ENCODE results near the gene H3-3A.
A peak's percentile ranks its signal among the peaks of the same experiment; 100 is the strongest.
"Not testable (repeated sequence)": the region's sequence is repeated elsewhere in the genome, so short reads cannot be mapped to it uniquely, and the experiment has no call there.

H3-3A gene

DNA sequence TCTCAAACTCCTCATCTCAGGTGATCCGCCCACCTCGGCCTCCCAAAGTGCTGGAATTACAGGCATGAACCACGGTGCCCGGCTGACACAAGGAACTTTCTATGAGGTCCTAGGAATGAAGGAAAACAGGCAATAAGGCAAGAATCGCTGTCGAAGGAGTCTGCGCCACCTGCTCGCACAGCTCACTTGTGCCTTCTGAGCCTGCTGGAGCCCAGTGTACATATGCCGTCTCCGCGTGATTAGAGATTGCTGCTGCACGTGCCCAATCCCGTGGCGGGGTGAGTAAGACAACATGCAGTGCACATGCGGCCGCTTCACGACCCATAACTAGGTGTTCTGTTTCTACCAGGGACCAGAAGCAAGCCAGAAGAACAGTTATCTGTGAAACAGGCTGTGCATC is 24.3 kb downstream of the H3-3A start:
- DNase-seq: no peak

DNA sequence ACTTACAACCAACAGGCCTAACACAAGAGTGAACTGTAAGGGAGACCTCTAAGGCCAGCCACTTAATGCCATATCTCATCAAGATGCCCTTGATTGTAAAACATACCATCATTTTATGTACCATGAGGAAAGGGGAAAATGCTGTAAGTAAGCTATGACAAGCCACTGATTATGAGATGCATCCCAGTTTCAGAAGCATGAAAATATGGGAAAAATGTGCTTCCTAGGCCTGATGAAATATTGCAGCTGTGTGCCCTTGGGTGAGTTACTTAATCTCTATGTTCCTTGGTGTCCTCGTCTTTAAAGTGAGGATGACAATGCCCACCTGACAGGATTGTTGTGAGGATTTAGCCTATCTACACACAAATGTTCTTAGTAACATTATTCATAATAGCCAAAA is 28.9 kb downstream of the H3-3A start:
- no peak for DNase-seq

DNA sequence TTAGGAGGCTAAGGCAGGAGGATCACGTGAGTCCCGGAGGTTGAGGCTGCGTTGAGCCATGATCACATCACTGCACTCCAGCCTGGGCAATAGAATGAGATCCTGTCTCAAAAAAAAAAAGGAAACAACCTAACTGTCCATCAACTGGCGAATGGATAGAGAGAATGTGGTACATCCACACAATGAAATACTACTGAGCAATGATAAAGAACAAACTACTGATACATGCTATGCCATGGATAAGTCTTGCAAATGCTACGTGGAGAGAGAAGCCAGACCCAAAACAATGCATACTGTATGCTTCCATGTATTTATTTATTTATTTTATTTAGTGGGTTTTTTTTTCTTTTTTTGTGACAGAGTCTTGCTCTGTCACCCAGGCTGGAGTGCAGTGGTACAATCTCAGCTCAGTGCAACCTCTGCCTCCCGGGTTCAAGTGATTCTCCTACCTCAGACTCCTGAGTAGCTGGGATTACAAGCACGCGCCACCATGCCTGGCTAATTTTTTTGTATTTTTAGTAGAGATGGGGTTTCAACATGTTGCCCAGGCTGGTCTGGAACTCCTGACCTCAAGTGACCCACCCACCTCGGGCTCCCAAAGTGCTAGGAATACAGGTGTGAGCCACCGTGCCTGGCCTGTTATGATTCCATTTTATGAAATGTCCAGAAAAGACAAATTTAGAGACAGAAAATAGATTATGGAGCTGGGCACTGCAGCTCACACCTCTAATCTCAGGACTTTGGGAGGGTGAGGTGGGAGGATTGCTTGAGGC is 29.7 kb downstream of the H3-3A start:
- DNase-seq: not testable (repeated sequence)

GRCh38 chr1:226092965-226093364 is 30.4 kb downstream of the H3-3A start:
- DNase-seq: no peak

GRCh38 chr1:226093621-226094020 is 31.1 kb downstream of the H3-3A start:
- no peak for DNase-seq

DNA sequence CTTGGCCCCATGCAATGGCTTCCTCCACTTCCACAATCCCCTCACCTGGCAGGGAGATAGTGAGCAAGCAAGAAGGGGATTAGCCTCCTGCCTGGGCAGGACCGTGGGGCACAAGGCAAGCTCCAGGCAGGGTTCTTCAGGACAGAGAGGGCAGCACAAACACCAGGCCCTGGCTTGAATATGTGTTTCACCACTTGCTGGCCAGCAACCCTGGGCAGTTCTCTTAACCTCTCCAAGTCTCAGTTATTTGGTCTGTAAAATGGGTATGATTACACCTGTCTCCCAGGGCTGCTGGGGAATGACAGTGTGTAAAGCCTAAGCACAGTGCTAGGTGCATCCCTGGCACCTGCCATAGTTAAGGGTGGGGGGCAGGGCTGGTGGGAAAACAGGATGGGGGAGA is 31.9 kb downstream of the H3-3A start:
- DNase-seq: no peak

DNA sequence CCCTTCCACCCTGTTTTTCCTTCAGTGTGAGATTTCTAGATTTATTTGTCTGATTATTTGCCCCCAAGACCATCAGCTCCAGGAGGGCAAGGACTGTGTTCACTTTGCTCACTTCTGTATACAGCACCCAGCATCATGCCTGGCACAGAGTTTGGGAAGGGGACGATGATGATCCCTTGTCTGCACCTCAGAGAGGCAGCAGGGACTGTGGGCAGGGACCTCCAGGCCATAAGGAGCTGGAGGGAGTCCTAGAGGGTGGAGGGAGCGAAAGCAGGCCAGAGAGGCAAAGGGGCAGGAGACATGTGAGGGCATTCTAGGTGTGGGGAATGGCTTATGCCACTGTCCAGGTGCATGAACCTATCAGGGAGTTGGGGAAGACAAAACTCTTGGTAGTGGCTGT is 32.8 kb downstream of the H3-3A start:
- DNase-seq: no peak

DNA sequence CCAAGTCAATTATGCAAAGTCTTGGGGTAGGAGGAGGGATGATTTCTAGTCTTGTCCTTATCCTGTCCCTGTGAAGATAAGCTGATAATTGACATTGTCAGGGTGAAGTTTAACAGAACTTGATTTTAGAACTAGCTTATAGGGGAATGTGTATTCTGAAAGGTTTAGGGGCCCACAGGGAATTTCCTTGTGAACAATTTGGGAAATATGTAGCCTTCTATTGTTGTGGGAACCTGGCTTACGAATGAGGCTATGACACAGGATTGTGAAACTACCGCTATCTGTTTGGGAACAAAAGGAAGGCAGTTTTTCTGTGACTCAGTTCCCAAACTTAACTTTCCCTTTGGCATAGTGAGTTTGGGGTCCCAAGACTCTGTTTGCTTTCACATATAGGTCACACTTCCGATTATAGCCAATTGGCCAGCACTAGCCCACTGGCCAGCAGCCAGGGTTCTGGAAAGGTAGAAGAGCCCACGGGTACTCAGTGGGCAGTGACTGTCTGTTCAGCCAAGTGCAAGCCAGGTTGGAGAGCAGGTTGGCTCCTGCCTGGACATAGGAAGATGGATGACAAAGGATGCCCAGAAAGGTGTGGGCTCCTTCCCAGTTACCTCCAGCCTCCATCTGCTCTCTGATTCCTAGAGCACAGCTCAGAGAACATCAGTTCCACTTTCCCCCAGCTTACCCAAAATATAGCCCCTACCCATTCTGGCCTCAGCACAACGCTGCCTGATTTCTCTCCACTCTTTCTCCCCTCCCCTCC is 35.5 kb downstream of the H3-3A start:
- no peak for DNase-seq

GRCh38 chr1:226098870-226099835 is 36.6 kb downstream of the H3-3A start:
- DNase-seq: no peak

DNA sequence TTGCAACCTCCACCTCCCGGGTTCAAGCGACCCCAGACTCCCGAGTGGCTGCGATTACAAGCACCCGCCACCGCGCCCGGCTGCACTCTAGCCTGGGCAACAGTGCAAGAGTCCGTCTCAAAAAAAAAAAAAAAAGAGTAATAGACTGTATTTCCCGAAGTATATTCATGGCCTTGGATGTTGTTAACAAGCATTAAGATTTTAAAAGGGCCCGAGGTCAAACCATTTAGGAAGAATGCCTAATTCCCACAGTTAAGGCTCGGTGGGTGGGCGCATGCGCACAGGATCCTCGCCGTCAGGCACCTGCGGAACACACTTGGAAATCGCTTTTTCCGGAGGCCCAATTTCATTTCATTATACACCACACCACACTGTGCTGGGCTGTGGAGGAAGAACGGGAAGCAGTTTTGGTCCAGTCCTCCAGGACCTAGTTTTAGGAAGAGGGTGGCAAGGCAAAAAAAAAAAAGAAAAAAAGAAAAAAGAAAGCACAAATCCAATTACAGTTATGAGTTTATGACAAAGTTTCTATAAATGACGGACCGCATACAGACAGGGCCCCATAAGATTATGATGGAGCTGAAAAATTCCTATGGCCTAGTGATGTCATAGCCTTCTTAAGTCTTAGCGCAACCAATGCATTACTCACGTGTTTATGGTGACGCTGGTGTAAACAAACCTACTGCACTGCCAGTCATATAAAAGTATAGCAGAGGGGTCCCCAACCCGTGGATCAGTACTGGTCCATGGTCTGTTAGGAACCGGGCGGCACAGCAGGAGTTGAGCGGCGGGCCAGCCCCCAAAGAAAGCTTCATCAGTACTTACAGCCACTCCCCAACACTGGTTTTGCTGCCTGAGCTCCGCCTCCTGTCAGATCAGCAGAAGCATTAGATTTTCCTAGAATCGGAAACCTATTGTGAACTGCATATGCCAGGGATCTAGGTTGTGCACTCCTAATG is 38.2 kb downstream of the H3-3A start:
- DNase-seq: no peak

DNA sequence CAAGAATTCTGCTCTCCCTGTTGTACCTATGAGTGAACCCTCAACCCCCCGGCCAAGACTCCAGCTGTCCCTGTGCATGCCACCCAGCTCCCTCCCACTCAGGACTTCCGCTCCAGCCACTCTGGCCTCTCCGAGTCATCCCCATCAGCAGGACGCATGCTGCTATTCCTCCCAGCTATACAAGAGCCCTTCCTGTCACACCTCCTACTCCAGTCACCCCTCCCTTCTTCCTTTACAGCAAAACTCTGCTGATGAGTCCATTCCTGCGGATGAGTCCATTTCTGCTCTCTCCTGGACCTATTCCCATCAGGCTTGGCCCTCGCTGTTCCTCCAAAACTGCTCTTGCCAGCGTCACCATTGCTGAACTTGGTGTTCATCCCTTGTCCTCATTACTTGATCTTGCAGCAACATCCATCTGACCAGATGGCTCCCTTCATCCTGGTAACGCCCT is 42.2 kb downstream of the H3-3A start:
- no peak for DNase-seq

- DNase-seq: peak; percentile 55
Measured at GRCh38 chr1:226107471-226108460, 45.2 kb downstream of the H3-3A start.

GRCh38 chr1:226108935-226109828 is 46.7 kb downstream of the H3-3A start:
- no peak for DNase-seq

DNA sequence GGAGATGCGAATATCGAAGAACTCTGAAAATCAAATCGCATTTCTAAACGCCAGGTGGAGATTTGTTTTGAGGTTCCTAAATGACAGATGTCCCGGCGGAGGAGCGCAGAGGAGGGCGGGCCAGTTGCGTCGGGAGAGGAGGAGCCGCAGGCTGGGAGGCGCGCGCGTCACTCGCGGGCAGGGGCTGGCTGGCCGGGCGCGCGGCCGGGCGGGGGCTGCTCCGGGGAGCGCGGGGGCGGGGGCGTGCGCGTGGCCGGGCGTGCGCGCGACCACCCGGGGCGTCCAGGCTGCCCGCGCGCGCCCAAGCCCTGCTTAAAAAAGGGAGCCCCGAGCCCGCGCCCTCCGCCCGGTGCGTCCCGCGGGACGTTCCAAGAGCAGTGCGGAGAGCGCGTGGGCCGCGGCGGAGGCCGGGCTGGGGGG is 47.3 kb downstream of the H3-3A start:
- DNase-seq: peak; percentile 94

- DNase-seq: peak; percentile 41
Measured at GRCh38 chr1:226110249-226111097, 48.0 kb downstream of the H3-3A start.

GRCh38 chr1:226111098-226111882 is 48.8 kb downstream of the H3-3A start:
- DNase-seq: peak; percentile 44

DNA sequence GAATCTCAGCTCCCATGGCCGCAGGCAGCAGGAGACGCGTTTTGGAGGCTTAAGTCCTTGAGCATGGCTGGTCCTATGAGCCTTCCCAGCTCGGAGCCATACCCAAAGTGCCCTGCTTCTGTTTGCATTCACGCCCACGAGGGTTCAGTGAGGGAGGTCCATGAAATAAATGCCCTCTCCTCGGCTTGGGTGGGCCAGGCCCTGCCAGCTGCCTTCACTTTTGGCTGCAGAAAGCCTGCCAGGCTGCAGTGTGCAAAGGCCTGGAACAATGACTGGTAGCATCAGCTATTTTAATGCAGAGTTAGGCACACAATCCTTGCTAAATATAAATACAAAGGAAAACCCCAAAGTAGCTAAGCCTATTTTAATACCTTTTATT is 49.4 kb downstream of the H3-3A start:
- DNase-seq: no peak

- DNase-seq: no peak
Measured at GRCh38 chr1:226112626-226113025, 50.1 kb downstream of the H3-3A start.

Measured in NCI-H1436 (cell line).